GM12891 (cell line): Measurements from ENCODE around the gene SGSH.

ENCODE experiments used
- POLR2A ChIP-seq: IDR thresholded peaks from 2 replicates; pipeline ENCODE4 v1.6.1; 2011; ENCODE audit warnings: low read depth, low read length, control low read depth
- POLR2AphosphoS5 ChIP-seq: IDR thresholded peaks from 2 replicates; pipeline ENCODE4 v1.6.1; 2011; ENCODE audit warnings: low read depth, low read length, control low read depth

- no peak for TF ChIP-seq POLR2A
- TF ChIP-seq POLR2AphosphoS5, result no peak
Observed at GRCh38 chr17:80212962-80213642, 7.0 kb downstream of the SGSH start.
